ENCODE results near the gene ALK.

GRCh38 chr2:29898999-29899398, 22.4 kb downstream of the ALK start:
- TF ChIP-seq POLR2A (IDR thresholded peaks at IDR 0.05) = no peak
- no peak for TF ChIP-seq CTCF (IDR thresholded peaks at IDR 0.05)
